GM18505 (cell line): Measurements from ENCODE around the gene MAPKBP1.

Experiments used
- ATAC-seq: cut with Tn5 transposase; IDR thresholded peaks from one replicate; pipeline ENCODE4 v1.9.1; 2021; ENCODE audit not compliant: unreplicated experiment
- POLR2A ChIP-seq: IDR thresholded peaks from 4 replicates; pipeline ENCODE4 v1.6.1; 2011; ENCODE audit warnings: borderline replicate concordance; ENCODE audit not compliant: insufficient read depth, insufficient read length; ENCODE audit errors: extremely low read depth

Gene MAPKBP1

DNA sequence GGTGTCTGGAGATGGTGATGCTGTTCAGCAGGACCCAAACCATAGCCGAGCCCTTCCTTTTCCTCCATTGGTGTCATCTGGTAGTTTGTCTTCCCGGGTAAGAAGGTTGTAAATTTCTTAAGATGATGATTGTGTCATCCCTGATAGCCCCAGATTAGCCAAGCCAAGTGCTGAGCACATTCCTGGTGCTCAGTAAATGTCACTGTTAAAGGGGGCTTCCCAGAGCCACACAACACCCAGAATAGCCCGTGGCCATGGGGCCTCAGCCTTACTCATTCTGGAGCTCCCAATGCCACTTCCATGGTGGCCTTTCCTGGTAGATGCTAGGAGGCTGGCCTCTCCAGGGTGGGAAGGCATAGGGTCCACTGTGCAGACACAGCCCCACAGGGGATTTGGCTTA lies 59.8 kb downstream of the MAPKBP1 start:
- TF ChIP-seq POLR2A = no peak
- ATAC-seq = no peak

DNA sequence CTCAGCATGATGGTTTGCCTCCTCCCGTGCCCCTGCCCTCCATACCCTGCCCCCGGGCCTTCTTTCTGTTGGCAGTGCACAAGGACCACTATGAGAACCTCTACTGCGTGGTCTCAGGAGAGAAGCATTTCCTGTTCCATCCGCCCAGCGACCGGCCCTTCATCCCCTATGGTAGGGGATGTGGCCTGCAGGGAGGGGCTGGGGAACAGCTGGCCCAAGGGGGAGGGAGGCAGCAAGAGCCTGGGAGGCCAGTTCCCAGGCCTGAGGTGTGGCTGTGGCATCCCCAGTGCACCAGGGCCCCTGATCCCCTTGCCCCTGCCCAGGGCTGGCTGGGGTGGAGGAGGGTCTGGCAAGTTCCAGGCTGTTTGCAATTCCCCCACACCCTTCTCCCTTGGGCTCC lies 61.8 kb downstream of the MAPKBP1 start:
- no peak for ATAC-seq
- TF ChIP-seq POLR2A = no peak

DNA sequence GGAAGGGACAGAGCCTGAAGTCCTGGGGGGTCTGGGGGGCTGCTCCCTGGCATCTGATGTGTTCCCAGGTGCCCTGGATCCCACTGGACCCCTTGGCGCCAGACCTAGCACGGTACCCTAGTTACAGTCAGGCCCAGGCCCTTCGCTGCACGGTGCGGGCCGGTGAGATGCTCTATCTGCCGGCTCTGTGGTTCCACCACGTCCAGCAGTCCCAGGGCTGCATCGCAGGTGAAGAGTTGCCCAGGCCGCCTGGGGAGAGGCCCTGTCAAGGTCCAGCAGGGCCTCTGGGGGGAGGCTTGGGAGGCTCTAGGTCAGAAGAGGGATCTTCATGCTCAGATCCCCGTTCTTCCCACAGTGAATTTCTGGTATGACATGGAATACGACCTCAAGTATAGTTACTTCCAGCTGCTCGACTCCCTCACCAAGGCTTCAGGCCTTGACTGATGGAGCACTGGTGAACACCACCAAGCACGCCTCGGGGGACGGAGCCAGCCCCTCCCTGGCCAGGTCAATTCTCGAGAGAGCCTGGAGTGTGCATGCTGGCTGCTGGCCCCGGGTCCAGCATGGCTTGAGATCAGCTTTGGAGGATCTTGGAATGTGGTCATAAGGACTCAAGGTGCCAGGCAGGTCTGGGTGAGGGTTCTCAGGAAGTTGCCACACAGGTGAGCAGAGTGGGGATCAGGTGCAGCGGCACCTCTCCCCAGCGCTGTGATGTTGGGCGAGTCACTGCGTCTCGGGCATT lies 62.6 kb downstream of the MAPKBP1 start:
- TF ChIP-seq POLR2A = no peak
- no peak for ATAC-seq

DNA sequence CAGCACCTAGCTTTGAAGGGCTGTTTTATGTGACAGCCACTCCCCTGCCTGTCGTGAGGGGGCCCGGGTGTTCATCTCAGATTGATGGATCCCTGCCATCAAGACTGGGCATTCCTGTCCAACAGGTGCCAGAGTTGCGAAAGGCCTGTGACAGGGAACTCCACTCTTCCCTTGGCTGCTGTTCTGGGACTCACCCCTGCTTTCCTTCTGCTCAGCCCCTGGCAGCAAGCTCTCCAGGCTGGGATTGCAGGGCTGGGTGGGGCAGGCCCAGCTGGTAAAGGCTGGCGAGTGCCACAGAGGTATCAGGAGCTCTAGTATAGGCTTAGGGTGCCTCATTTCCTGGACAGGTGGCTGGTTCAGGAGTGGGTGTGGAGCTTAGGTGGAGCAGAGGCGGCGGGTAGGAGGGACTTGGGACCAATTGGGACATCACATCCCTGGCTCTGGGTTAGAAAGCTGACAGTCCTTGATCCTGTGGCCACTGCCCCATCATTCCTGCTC lies 64.2 kb downstream of the MAPKBP1 start, which contains the start of gene PLA2G4B:
PLA2G4B (plus strand) TSS at position 448 of the 498 bp plus-strand sequence. CDS start 67 bp downstream, outside the sequence.
- no peak for ATAC-seq
- no peak for TF ChIP-seq POLR2A

DNA sequence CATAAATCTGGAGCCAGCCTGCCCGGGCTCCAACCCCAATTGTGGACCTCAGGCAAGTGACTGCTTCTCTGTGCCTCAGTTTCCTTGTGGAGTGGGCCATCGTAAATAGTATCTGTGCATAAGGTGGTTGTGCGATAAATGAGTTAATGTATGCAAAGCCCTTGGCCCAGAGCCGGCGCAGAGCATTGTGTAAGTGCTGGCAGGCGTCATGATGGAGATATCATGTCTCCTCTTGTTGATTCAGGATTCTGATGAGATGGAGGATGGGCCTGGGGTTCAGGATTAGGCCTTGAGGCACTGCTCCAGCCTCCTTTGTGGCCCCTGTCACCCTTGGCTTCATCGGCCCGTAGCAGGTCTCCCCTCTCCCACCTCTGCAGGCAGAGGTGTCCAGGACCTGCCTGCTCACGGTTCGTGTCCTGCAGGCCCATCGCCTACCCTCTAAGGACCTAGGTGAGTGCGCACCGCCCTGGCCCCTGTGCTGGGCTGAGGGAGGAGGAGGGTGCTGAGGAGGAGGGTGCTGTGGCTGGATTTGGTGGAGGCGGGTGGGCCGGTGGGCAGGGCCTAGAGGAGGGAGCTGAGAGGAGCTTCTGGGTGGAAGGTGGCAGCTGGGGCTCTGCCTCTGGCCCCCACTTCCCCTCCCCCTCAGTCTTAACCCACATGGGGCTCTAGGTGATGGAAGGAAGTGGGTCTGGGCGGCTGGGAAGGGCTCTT lies 65.7 kb downstream of the MAPKBP1 start:
- no peak for TF ChIP-seq POLR2A
- no peak for ATAC-seq

DNA sequence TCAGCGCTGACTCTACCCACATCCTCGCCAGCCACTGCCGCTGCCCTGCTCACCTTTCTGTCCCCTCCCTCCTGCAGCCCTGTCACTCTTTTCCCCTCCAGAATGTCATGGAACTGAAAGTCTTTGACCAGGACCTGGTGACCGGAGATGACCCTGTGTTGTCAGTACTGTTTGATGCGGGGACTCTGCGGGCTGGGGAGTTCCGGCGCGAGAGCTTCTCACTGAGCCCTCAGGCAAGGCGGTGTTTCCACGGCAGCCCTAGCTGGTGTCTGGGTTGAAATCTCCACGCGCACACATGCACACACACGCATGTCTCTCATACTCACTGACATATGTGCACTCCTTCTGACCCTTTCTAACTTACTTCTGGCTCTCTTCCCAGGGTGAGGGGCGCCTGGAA lies 66.4 kb downstream of the MAPKBP1 start:
- no peak for ATAC-seq
- TF ChIP-seq POLR2A = no peak

DNA sequence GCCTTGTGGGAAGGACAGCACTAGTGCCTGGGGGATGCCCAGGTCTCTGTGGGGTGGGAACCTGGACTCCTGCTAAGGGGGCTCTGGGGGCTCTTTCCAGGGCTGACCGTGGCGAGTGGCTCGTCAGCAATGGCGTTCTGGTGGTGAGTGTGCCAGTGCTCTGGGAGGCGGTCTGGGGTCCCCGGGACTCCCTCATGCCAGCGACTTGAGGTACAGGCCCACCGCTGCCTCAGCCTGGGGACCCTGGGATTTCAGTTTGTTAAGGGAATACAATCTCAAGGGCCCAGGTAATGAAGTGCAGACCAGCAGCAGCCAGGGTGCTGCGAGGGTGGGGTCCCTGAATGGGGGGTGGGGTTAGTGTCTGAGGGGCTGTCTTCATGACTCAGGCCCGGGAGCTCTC lies 66.8 kb downstream of the MAPKBP1 start:
- TF ChIP-seq POLR2A = no peak
- ATAC-seq = no peak

DNA sequence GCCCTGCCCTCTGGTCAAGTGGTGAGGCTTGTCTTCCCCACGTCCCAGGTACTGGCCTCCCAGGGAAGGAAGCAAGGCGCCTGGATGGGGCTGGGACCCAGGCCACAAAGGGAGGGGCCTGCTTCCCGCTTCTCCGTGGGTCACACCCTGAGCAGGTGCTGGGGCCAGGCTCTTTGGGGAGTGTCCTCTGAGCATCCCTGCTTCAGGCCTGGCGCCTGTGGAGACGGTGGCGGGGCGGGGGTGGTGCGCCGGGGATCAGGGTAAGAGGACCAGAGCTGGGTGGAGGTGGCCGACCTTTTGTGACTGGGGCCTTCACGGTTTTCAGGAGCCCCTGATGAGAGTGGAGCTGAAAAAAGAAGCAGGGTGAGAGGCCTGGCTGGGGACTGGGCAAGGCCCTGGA lies 67.9 kb downstream of the MAPKBP1 start:
- TF ChIP-seq POLR2A = no peak
- ATAC-seq = no peak

DNA sequence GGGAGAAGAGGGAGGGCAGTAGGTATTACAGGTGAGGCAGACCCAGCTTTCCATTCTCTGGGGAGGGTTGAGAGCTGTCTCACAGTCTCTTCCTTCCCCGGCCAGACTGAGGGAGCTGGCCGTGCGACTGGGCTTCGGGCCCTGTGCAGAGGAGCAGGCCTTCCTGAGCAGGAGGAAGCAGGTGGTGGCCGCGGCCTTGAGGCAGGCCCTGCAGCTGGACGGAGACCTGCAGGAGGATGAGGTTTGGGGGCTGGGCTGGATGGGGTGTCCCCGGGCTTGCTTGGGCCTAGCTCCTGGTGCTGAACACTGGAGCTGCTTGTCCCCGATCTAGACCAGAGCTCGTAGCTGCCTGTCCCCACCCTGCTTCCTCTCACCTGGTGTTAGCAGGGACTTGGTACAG lies 69.3 kb downstream of the MAPKBP1 start:
- no peak for TF ChIP-seq POLR2A
- ATAC-seq = no peak

DNA sequence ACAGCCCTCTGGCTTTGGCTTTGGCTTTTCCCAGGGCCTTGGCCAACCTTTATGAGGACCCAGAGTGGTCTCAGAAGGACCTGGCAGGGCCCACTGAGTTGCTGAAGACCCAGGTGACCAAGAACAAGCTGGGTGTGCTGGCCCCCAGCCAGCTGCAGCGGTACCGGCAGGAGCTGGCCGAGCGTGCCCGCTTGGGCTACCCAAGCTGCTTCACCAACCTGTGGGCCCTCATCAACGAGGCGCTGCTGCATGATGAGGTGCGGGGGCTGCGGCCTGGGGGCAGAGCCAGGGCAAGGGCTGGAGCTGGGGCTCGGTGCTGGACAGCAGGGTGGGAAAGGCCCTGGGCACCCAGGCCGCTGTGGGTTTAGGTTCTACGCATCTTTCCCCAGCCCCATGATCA lies 70.5 kb downstream of the MAPKBP1 start:
- no peak for TF ChIP-seq POLR2A
- no peak for ATAC-seq

DNA sequence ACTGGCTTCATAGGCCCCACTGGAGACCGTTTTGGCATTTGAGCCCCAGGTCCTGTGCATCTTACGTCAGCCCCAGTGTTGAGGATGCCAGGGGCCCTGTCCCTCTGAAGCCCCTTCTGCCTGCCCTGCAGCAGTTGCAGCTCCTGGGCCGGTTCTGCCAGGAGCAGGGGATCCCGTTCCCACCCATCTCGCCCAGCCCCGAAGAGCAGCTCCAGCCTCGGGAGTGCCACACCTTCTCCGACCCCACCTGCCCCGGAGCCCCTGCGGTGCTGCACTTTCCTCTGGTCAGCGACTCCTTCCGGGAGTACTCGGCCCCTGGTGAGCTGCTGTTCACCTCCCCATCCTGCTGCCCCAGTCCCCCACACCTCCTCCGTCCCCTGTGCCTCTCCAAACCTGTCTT lies 72.9 kb downstream of the MAPKBP1 start:
- TF ChIP-seq POLR2A = no peak
- no peak for ATAC-seq

DNA sequence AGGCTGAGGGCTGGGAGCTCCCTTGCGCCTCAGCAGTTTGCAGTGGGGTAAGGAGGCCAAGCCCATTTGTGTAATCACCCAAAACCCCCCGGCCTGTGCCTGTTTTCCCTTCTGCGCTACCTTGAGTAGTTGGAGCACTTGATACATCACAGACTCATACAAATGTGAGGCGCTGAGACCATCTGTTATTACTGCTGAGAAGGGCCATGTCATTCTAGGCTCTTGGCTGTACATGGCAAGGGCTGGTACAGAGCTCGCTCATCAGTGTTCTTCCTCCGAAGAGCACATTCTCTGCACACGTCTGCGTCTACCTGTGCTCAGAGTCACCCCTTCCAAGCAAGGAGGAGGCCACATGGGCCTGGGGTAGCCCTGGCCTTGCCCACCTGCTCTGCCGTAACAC lies 73.7 kb downstream of the MAPKBP1 start:
- no peak for ATAC-seq
- no peak for TF ChIP-seq POLR2A

DNA sequence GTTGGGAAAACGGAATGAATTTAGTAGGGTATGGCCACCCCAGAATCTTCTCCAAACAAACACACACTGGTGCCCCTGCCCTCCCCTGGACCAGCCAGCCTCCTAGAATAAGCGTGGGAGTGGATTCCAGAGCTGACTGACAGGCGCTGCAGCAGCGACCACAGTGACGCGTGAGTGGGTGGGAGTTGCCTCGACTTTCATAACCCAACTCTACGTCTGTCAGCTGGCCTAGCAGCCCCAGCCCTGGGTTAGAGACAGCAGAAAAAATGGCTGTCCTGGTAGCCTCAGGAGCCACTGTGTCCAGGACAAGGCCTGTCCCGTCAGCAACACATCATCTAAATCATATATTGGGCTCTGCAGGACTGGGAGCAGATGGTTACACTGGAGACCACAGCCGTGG lies 74.3 kb downstream of the MAPKBP1 start:
- no peak for TF ChIP-seq POLR2A
- no peak for ATAC-seq

DNA sequence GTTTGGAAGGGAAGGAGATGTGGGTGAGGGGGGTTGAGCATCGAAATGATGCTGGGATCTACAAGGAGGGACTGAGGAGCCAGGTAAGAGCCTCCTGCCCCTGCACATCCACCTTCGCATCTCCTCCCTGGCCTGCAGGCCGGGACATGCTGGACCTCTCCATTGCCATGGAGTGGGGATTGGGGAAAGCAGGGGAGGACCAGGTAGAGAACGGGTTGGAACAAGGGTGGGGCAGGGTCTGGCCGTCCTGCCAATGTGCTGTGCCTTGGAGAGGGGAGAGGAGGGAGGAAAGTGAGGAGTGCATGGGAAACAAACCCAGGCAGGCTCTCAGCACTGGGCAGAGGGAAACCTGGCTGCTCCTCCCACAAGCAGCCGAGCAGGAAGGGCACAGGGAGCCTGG lies 74.9 kb downstream of the MAPKBP1 start:
- ATAC-seq = no peak
- TF ChIP-seq POLR2A = no peak
